IMR-90 (cell line): ENCODE data around the gene CAMTA1. TPM values are rescaled to one million over a fixed set of nuclear protein-coding genes. Genes with fewer than 3 reads are reported as not detected.

ENCODE experiments used
- polyA plus RNA-seq, 3 experiments: library from polyadenylated mRNA; depleted of rRNA; stranded (reverse); fragments of >200 nt; gene quantifications; 2 replicates each; pipeline ENCODE4 v1.2.3, GENCODE V29; 2012; ENCODE audit warnings: low replicate concordance in 1 of 3
- total RNA-seq: library from RNA; depleted of rRNA; stranded (reverse); fragments of >200 nt; gene quantifications from 2 replicates; pipeline ENCODE4 v1.2.3, GENCODE V29; 2012
- TF ChIP-seq, protein P1 (sequence below): conservative IDR thresholded peaks from 2 replicates; pipeline ENCODE4 v1.5.1; 2012; ENCODE audit warnings: mild to moderate bottlenecking, low read depth, low read length, improper control_type of control experiment

The CAMTA1 gene
- total and polyA plus RNA-seq, 2 of the 4 experiments (the other 2 are of a cell fraction): 35.5 to 74.3 TPM

DNA sequence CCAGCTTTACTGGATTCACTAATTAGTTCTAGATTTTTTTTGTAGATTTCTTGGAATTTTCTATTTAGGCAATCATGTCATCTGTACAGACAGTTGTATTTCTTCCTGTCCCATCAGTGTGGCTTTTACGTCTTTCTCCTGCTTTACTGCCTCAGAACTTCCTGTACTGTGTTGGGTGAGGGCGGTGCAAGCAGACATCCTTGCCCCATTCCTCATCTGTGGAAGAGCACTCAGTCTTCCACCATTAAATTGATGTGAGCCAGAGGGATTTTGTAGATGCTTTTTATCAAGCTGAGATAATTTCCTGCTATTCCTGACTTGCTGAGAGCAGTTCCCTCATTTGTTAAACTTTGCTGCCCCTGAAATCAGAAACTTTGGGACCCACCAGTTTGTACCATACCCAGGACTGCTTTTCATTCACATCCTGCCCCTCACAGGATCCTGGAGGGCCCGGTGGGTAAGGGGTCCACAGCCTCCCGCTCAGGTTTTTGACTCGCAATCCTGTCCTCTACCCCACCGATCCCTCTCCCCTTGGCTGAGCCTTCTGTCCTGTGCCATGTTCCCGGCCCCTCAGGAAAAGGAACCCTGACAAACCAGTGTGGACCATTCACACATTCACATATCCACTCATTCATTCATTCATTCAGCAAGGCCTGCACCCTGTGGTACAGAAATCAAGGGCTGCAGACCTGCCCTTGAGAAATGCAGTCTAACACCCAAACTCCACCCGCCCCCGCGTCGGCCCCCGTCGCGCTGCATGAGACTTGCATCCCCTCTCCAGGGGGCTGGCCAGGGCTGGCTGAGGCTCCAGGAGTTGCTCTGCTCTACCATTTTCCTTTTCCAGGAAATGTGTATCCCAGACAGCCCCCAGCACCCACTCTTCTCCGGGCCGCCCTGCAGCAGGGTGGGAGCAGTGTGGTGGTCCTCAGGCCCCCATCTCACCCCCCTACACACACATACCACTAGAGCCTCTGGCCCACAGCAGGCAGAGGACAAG lies 739.4 kb downstream of the CAMTA1 start (continued):
- TF ChIP-seq, protein P1, sequence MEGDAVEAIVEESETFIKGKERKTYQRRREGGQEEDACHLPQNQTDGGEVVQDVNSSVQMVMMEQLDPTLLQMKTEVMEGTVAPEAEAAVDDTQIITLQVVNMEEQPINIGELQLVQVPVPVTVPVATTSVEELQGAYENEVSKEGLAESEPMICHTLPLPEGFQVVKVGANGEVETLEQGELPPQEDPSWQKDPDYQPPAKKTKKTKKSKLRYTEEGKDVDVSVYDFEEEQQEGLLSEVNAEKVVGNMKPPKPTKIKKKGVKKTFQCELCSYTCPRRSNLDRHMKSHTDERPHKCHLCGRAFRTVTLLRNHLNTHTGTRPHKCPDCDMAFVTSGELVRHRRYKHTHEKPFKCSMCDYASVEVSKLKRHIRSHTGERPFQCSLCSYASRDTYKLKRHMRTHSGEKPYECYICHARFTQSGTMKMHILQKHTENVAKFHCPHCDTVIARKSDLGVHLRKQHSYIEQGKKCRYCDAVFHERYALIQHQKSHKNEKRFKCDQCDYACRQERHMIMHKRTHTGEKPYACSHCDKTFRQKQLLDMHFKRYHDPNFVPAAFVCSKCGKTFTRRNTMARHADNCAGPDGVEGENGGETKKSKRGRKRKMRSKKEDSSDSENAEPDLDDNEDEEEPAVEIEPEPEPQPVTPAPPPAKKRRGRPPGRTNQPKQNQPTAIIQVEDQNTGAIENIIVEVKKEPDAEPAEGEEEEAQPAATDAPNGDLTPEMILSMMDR: no peak
